HL-60 (cell line): ENCODE data around the gene TLR10.

ENCODE experiments used
- CTCF ChIP-seq: IDR thresholded peaks from one replicate; pipeline ENCODE4 v1.5.1; 2011; ENCODE audit warnings: low read length, control low read depth, inconsistent platforms; ENCODE audit not compliant: insufficient read depth
- POLR2AphosphoS5 ChIP-seq: IDR thresholded peaks from 2 replicates; pipeline ENCODE4 v1.6.1; 2012; ENCODE audit warnings: low read depth
- REST ChIP-seq: IDR thresholded peaks from 2 replicates; pipeline ENCODE4 v1.6.1; 2012; ENCODE audit warnings: low read depth; ENCODE audit not compliant: insufficient replicate concordance

- TF ChIP-seq REST (no peak), CTCF (no peak), POLR2AphosphoS5 (no peak)
Observed at GRCh38 chr4:38818441-38818976, 35.7 kb upstream of the TLR10 start.
